ENCODE measurements around the gene HHAT.
"Not testable (repeated sequence)": the region's sequence is repeated elsewhere in the genome, so short reads cannot be mapped to it uniquely, and the experiment has no call there.

HHAT gene

DNA sequence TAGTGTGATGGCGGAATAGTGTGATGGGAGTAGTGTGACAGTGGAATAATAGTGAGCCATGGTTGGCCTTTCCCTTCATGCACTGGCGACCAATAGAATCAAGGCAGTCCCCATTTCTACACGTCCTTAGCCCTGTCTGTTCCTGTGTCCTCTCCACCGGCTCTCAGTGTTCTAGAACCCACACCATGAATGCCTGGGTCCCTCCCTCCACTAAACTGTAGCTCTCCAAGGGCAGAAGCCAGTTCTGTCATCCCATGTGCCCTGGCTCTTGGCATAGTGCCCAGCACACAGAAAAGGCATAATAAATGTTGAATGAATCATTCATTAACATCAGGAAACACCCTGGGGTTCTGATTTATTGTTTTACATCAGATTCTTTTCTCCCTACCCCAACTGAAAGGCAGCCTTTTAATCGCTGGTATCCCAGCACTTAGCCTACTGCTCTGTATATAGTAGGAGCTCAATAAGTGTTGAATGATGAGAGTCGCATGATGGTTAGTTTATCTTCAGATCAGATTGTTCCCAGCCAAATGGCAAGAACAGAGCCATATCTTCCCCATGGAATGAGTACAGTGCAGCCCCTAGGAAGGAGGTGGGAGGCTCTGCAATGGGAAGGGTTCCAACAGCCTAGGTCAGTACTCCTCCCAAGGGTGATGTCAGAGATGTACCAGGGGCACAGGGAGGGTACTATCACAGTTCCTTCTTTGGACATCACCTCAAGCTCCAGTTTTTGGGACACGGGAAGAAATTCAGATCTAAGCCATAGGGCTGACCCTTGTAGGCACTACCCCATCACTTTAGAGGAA, 325.7 kb downstream of the HHAT start:
- H3K36me3 Mint-ChIP-seq, result no peaks in the 10 kb centered on the region
- DNase-seq, result peak; percentile 24
- no peak overlapping the region for H3K27ac Mint-ChIP-seq
- H3K27me3 Mint-ChIP-seq, result no peaks in the 10 kb centered on the region
- peaks cover 4% of the 10 kb centered on the region for H3K9me3 Mint-ChIP-seq
- H3K4me1 Mint-ChIP-seq, result no peaks in the 10 kb centered on the region
- no peak overlapping the region for H3K4me3 Mint-ChIP-seq
- CTCF ChIA-PET, result no interaction called here

DNA sequence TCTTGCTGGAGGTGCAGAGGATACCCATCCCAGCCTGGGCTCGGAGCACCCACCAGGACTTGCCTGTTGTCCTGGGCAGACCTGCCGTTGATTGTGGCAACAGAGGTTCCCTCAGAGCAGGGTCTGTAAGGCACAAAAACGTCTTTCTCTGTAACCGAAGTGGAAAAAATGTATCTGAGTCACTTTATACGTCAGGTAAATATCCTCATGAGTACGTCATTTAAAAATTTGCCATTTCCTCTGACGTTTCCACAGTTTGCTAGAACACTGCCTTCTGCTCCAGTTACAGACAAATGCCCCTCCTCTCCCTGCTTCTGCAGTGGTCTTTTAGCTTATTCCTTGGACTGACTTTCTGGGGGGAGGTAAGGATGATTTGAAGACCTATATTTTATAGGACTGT, 326.8 kb downstream of the HHAT start:
- DNase-seq, result no peak
- Mint-ChIP-seq H3K9me3 (peaks cover 4% of the 10 kb centered on the region), H3K36me3 (no peaks in the 10 kb centered on the region), H3K4me3 (no peak overlapping the region), H3K27me3 (no peaks in the 10 kb centered on the region), H3K27ac (no peak overlapping the region), H3K4me1 (no peaks in the 10 kb centered on the region)
- CTCF ChIA-PET, result no interaction called here

DNA sequence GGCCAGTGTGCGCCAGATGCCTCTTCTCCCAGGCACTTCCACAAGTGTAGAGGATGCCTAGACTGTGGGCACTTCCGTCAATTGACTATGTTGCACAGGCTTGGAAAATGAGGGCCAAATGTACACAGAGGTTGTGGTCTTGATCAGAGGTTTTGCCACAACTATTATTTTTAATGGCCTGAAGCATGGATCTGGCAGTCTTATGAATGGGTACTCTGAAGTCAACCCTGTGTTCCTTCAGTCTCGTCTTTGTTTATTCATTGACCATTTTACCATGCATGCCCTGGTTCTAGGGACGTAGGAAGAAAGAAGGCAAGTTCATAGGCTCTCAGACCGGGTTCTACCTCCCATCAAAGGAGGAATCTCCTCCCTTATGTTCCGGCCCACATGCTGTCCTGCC, 329.1 kb downstream of the HHAT start:
- Mint-ChIP-seq H3K36me3 (no peaks in the 10 kb centered on the region), H3K27ac (no peak overlapping the region), H3K27me3 (no peaks in the 10 kb centered on the region), H3K4me1 (no peaks in the 10 kb centered on the region), H3K4me3 (no peak overlapping the region), H3K9me3 (peaks cover 4% of the 10 kb centered on the region)
- CTCF ChIA-PET, result no interaction called here
- DNase-seq, result no peak

DNA sequence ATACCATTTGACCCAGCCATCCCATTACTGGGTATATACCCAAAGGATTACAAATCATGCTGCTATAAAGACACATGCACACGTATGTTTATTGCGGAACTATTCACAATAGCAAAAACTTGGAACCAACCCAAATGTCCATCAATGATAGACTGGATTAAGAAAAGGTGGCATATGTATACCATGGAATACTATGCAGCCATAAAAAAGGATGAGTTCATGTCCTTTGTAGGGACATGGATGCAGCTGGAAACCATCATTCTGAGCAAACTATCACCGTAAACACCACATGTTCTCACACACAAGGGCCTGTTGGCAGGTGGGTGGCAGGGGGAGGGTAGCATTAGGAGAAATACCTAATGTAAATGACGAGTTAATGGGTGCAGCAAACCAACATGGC, 332.8 kb downstream of the HHAT start:
- H3K9me3 Mint-ChIP-seq, H3K27me3 Mint-ChIP-seq, H3K27ac Mint-ChIP-seq, H3K4me3 Mint-ChIP-seq, DNase-seq, CTCF ChIA-PET, H3K36me3 Mint-ChIP-seq, H3K4me1 Mint-ChIP-seq: not testable (repeated sequence)

DNA sequence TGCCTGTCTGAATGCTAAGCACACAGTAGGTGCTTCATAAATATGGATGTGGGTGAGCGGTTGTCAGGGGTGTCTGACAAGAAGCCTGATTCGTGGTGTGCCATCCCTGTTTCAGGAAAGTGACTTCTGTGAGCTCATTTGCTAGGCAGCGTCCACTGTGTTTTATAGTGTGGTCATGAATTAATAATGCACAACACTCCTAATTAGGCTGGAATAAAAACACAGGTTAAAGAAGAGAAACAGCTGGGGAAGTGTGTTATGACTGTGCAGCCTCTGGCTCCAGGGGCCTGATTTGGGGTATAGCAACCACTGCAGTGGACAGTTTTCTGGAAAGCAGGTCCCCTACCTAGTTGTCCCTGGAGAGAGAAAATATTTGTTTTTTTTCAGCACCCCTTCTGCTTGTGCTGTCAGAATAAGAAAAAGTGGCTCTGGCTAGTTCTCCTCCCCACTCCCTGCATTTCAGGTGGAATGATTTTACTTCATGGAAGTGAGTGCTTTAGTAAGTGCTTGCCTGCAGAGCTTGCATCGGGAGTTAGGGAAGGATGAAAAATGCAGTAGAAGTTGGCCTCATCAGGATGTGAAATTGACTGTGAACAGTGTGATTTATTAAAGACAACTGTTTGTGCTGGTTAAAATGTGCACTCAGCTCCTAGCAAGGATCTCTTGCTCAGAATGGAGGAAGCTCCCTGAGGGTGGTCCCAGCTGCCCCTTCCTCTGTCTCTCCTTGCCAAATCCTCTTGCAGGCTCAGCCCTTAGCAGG, 333.8 kb downstream of the HHAT start:
- Mint-ChIP-seq H3K4me1 (peaks cover 6% of the 10 kb centered on the region), H3K27me3 (no peaks in the 10 kb centered on the region), H3K36me3 (no peaks in the 10 kb centered on the region), H3K27ac (no peak overlapping the region), H3K9me3 (no peaks in the 10 kb centered on the region), H3K4me3 (no peak overlapping the region)
- no peak for DNase-seq
- CTCF ChIA-PET, result no interaction called here

DNA sequence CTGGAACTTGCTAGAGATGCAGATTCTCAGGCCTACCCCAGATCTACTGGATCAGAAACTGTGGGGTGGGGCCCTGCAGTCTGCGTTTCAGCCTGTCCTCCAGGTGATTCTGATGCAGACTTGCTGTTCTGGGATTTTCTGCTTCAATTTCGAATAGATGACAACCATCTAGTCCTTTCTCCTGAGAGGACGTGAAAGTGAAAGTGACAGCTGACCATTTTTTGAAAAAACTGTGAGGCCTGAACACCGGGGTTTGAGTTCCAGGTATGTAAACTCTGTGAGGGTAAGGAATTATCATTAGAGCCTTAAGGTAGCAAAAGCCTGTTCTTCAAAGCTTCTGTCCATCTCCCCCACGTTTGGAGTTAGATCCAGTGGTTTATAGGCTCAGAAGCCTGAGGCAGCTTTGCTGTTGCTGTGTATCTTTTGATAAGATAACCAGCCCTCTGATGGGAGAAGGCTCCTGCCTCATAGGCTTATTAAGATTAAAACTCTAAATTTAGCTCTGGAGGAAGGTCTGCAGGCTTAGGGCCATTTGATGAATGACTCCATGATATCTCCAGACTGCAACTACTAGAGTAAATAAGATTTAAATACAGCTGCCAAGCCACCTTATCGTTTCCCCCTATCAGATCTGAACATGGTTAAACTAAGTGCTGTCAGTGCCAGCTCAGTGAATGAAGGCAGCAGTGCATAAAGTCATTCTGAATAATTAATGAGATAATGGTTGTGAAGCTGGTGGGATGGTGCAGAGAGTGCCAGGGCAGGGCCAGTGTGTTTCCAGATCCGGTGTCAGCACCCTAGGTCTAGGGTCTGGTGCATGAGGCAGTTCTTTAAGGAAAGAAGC, 335.2 kb downstream of the HHAT start:
- DNase-seq, result no peak
- peaks cover 6% of the 10 kb centered on the region for H3K4me1 Mint-ChIP-seq
- CTCF ChIA-PET, result no interaction called here
- H3K4me3 Mint-ChIP-seq, result no peak overlapping the region
- no peaks in the 10 kb centered on the region for H3K9me3 Mint-ChIP-seq
- no peak overlapping the region for H3K27ac Mint-ChIP-seq
- H3K27me3 Mint-ChIP-seq, result no peaks in the 10 kb centered on the region
- no peaks in the 10 kb centered on the region for H3K36me3 Mint-ChIP-seq

DNA sequence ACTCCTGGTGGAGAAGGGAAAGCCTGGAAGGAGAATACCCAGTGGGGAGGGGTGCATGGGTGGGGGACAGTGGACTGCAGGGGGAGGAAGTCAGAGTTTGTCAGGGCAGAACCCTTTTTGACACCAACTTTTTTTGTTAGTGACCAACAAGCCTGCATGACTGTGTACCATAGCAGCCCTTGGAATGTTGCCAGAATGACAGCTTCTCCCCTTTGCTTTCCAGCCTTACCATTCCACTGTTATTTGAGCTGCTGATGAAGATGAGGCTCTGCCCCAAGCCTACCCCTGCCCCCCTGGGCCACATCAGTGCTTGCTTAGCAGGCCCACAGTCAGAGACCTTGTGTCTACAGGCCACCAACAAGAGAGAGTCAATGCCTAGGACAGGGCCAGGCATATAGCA, 341.2 kb downstream of the HHAT start:
- no peak for DNase-seq
- no peaks in the 10 kb centered on the region for H3K9me3 Mint-ChIP-seq
- H3K36me3 Mint-ChIP-seq, result no peaks in the 10 kb centered on the region
- CTCF ChIA-PET, result no interaction called here
- H3K4me1 Mint-ChIP-seq, result no peaks in the 10 kb centered on the region
- H3K27me3 Mint-ChIP-seq, result no peaks in the 10 kb centered on the region
- no peak overlapping the region for H3K4me3 Mint-ChIP-seq
- H3K27ac Mint-ChIP-seq, result no peak overlapping the region

DNA sequence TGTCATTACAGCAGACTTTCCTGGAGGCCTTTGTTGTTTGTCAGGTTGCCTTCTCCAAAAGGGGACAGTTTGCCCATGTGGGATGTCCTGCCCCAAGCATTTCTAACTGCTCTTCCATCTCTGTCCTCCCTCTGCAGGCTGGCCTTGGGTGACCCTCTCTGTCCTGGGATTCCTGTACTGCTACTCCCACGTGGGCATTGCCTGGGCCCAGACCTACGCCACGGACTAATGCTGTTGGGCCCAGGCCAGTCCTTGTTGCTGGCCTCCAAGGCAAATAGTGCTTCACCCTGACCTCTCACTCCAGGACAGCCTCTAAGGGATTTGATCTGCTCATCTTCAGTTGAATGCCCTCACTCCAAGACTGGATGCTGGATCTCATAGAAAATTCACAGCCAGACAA, 345.4 kb downstream of the HHAT start:
- H3K27me3 Mint-ChIP-seq, result no peaks in the 10 kb centered on the region
- no peaks in the 10 kb centered on the region for H3K9me3 Mint-ChIP-seq
- H3K27ac Mint-ChIP-seq, result no peak overlapping the region
- no peaks in the 10 kb centered on the region for H3K36me3 Mint-ChIP-seq
- CTCF ChIA-PET, result no interaction called here
- H3K4me3 Mint-ChIP-seq, result no peak overlapping the region
- no peak for DNase-seq
- H3K4me1 Mint-ChIP-seq, result no peaks in the 10 kb centered on the region

DNA sequence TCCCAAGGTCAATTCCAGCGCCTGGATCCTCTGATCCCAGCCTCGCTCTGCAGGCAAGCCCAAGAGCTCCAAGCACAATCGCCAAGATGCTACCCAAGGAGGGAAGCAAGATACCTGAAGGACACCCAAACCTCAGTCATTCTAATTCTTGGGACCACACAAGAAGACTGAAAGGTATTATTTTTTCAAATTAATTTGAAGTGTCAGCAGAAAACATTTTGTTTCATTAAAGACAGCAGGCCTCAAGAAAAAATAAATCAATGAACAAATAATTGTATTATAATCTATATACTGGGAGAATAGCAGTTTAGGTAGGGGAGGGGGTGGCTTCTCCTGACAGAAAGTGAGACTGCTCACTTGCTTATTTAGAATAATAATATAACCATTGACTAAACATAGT, 347.8 kb downstream of the HHAT start:
- DNase-seq, result no peak
- Mint-ChIP-seq H3K27me3 (no peaks in the 10 kb centered on the region), H3K4me3 (no peak overlapping the region), H3K27ac (no peak overlapping the region), H3K36me3 (no peaks in the 10 kb centered on the region), H3K9me3 (no peaks in the 10 kb centered on the region), H3K4me1 (no peaks in the 10 kb centered on the region)
- CTCF ChIA-PET, result no interaction called here

DNA sequence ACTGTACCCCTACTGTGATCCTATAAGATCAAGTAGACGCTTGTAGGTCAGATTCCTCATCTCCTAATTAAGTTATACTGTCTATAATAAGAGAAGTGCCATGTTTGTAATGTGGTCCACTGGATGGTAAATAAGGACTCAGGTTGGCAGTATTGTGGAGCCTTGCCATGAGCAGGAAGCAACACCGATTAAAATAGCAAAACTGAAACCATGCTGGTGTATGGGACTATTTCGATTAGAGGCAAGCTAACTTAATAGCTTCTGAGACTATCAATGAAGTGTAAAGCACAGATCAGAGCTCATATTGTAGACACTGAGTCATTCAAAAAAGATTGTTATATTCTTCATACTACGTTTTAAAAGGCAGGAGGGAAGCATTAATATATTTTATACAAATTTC, 348.8 kb downstream of the HHAT start:
- H3K9me3 Mint-ChIP-seq, result no peaks in the 10 kb centered on the region
- no peaks in the 10 kb centered on the region for H3K36me3 Mint-ChIP-seq
- H3K27me3 Mint-ChIP-seq, result no peaks in the 10 kb centered on the region
- H3K27ac Mint-ChIP-seq, result no peak overlapping the region
- DNase-seq, result no peak
- CTCF ChIA-PET, result no interaction called here
- H3K4me3 Mint-ChIP-seq, result no peak overlapping the region
- H3K4me1 Mint-ChIP-seq, result no peaks in the 10 kb centered on the region

DNA sequence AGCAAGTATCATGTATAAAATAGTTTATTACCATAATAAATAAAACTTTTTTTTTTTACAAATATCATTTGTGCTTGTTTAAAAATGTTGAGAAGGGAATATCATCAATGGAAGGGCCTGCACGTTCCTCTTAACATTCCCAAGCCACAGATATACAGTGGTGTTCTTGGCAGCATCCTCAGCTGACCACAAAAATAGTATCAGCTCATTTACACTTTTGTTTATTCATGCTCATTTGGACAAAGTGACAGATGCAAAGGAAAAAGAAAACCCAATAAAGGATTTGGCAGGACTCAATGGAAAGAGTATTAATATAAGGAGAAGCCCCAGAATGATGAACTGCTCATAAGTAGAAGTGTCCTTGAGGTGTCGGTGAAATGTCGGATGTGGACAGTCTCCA, 349.6 kb downstream of the HHAT start:
- no peak overlapping the region for H3K27ac Mint-ChIP-seq
- H3K36me3 Mint-ChIP-seq, result no peaks in the 10 kb centered on the region
- H3K27me3 Mint-ChIP-seq, result no peaks in the 10 kb centered on the region
- H3K4me1 Mint-ChIP-seq, result no peaks in the 10 kb centered on the region
- no peak overlapping the region for H3K4me3 Mint-ChIP-seq
- H3K9me3 Mint-ChIP-seq, result no peaks in the 10 kb centered on the region
- DNase-seq, result no peak
- CTCF ChIA-PET, result no interaction called here

DNA sequence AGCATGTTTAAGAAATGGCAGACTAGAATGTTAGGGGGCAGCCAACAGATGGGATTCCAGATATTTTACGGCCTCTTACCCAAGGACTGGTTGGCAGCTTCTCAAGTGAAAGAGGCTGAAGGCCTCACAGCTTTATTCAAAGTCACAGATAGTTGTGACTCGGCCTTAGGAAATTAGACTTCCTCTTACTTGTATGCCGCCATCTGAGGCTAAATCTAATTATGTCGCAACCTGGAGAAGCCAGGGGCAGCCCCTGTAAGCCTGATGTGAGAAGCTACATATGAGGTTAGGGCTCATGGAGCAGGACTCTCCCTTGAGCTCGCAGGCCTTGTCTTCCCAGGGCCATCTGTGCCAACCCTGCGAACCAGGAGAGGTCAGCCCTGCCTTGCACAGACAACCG, 352.5 kb downstream of the HHAT start:
- Mint-ChIP-seq H3K4me3 (no peak overlapping the region), H3K36me3 (no peaks in the 10 kb centered on the region), H3K27ac (no peak overlapping the region), H3K4me1 (no peaks in the 10 kb centered on the region), H3K27me3 (no peaks in the 10 kb centered on the region), H3K9me3 (no peaks in the 10 kb centered on the region)
- no peak for DNase-seq
- CTCF ChIA-PET, result no interaction called here

DNA sequence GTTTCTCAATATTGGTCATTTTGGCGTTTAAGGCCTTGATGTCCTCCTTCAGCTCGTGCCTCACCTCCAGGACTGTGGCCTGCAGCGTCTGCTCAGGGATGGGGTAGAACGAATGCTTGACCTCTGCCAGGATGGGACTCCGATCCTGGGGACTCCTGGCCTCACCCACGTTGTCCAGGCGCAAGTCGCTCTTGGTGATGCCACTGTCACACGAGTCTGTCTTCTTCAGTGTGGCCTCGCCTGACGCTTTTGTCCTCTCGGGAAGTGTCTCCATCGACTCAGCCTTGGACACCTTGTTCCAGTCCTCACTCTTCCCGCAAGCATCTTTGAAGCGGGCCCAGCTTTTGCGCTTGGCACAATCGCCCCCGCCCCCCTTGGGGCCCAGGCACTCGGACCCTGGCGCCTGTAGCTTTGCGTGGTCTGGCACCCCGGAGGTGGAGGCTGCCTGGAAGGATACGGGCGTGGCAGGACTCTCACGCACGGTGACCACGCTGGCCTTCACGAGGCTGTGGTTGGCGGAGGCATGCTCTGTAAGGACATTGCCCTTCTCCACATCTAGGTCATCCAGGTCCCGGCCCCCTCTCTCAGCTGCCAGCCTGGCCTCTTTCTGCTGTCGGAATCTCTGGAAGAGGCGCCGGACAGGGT, 354.8 kb downstream of the HHAT start:
- DNase-seq, result no peak
- no peaks in the 10 kb centered on the region for H3K9me3 Mint-ChIP-seq
- no peaks in the 10 kb centered on the region for H3K36me3 Mint-ChIP-seq
- no peaks in the 10 kb centered on the region for H3K27me3 Mint-ChIP-seq
- CTCF ChIA-PET, result no interaction called here
- H3K4me1 Mint-ChIP-seq, result no peaks in the 10 kb centered on the region
- H3K27ac Mint-ChIP-seq, result no peak overlapping the region
- H3K4me3 Mint-ChIP-seq, result no peak overlapping the region

DNA sequence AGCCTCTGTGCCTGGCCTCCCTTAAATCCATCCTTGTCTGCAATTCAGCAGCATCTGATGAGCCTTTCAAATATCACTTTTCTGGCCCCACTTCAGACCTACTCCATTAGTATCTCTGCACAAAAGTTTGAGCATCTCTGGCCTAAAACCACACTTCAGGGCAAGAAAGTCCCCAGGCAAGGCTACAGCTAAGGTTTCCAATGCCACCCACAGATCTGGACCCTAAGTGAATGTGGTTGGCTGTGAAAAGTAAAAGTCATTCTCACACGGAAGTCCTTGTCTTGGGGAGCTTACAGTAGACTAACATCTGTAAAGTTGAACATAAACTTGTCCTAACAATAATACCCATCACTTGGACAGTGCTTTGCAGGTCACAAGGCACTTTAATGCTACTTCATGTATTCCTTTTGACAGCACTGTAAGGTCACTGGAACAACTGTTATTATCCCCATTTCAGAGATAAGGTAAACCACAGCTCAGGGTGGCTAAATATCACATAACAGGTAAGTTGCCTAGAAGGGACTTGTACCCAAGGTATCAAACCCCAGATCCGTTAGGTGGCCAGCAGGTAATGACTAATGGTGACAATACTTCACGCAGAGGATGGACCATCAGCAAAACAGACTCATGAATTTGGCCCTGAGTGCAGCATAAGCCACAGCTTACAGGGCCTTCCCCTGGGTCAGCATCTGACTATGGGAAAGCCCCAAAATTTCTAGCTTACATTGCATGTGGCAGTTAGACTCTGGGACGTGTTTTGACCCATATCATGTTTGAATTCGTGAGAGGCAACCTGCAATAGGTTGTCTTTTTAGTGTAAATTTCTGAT, 356.0 kb downstream of the HHAT start:
- no peaks in the 10 kb centered on the region for H3K4me1 Mint-ChIP-seq
- H3K36me3 Mint-ChIP-seq, result no peaks in the 10 kb centered on the region
- DNase-seq, result no peak
- H3K4me3 Mint-ChIP-seq, result no peak overlapping the region
- H3K9me3 Mint-ChIP-seq, result no peaks in the 10 kb centered on the region
- CTCF ChIA-PET, result interaction anchor here (1.1 kb wide), 1 partner anchor 13 kb away, joined by 3 read pairs; no protein-coding TSS in a partner anchor
- no peaks in the 10 kb centered on the region for H3K27me3 Mint-ChIP-seq
- no peak overlapping the region for H3K27ac Mint-ChIP-seq

Measured in activated naive CD4-positive, alpha-beta T cell treated with anti-CD3 and anti-CD28 coated beads, Interleukin-2, amount 10 ng/mL, durations not matched to agents 7 days and 5 days (primary cell).